Lower leg skin (tissue), 3 donors: ENCODE data around the gene C17orf107.

Experiments
- CTCF ChIP-seq, 3 donors: fragments of 450-650 bp; IDR thresholded peaks; one replicate each; pipeline ENCODE4 v1.5.1; 2016; ENCODE audit warnings: antibody characterized with exemption in 3 of 3, mild to moderate bottlenecking in 3 of 3, moderate library complexity in 2 of 3
- POLR2A ChIP-seq, 2 donors: fragments of 450-650 bp; IDR thresholded peaks; one replicate each; pipeline ENCODE4 v1.6.1; 2016 to 2017; ENCODE audit warnings: antibody characterized with exemption in 2 of 2, mild to moderate bottlenecking in 1 of 2, moderate library complexity in 1 of 2

- TF ChIP-seq CTCF (IDR thresholded peaks at IDR 0.05) (no peak), POLR2A (IDR thresholded peaks at IDR 0.05) (no peak)
These were observed 45.1 kb upstream of the C17orf107 start for GRCh38 chr17:4854111-4854681.
